CD14-positive monocyte (primary cell): Measurements from ENCODE around the gene MT1X. TPM values are rescaled to one million over a fixed set of nuclear protein-coding genes. Genes with fewer than 3 reads are reported as not detected.

ENCODE experiments used
- DNase-seq, 3 donors: peaks; one replicate each; pipeline ENCODE4 v3.0.0-alpha.2; 2011 to 2022
- H2AFZ ChIP-seq: 2 replicates; pipeline ENCODE4 v1.6.0; 2012; ENCODE audit warnings: mild to moderate bottlenecking, low read depth, low read length, inconsistent platforms; ENCODE audit not compliant: insufficient read depth, poor library complexity, severe bottlenecking
- H3K27ac ChIP-seq, 2 donors: 1 replicate in 1 of 2; 2 replicates in 1 of 2; pipeline ENCODE4 v1.5.1; 2012 to 2013; ENCODE audit warnings: low read length in 2 of 2, control low read depth in 1 of 2, inconsistent platforms in 1 of 2, low read depth in 1 of 2, mild to moderate bottlenecking in 1 of 2
- H3K27me3 ChIP-seq, 2 donors: one replicate each; pipeline versions ENCODE4 v1.6.0 to v1.6.1; 2011 to 2013; ENCODE audit warnings: low read length in 2 of 2; ENCODE audit not compliant: control insufficient read depth in 2 of 2, insufficient read depth in 2 of 2
- H3K36me3 ChIP-seq, 2 donors: replicated peaks in 1 of 2; 1 replicate in 1 of 2; 2 replicates in 1 of 2; pipeline versions ENCODE4 v1.5.1 to v1.6.1; 2012 to 2013; ENCODE audit warnings: low read length in 2 of 2, control low read depth in 1 of 2, inconsistent platforms in 1 of 2, mild to moderate bottlenecking in 1 of 2; ENCODE audit not compliant: insufficient read depth in 2 of 2, control insufficient read depth in 1 of 2
- H3K4me1 ChIP-seq, 2 donors: 1 replicate in 1 of 2; 2 replicates in 1 of 2; pipeline versions ENCODE4 v1.5.1 to v1.6.1; 2012 to 2013; ENCODE audit warnings: low read length in 2 of 2, control low read depth in 1 of 2, inconsistent platforms in 1 of 2, mild to moderate bottlenecking in 1 of 2, moderate library complexity in 1 of 2; ENCODE audit not compliant: insufficient read depth in 2 of 2, control insufficient read depth in 1 of 2
- H3K4me2 ChIP-seq: replicated peaks from 2 replicates; pipeline ENCODE3; 2012; ENCODE audit warnings: low read length, moderate library complexity, mild to moderate bottlenecking; ENCODE audit not compliant: poor library complexity, severe bottlenecking; ENCODE audit errors: extremely low read depth
- H3K4me3 ChIP-seq, 3 experiments: fragments of 200-600 bp in 1 of 3; sonication (generic) in 1 of 3; replicated peaks in 1 of 3; 1 replicate in 2 of 3; 2 replicates in 1 of 3; pipeline ENCODE4 v1.5.1; 2011 to 2013; ENCODE audit warnings: low read length in 3 of 3, mild to moderate bottlenecking in 3 of 3, control low read depth in 2 of 3, low read depth in 2 of 3, inconsistent platforms in 1 of 3, moderate library complexity in 1 of 3
- H3K79me2 ChIP-seq: 2 replicates; pipeline ENCODE4 v1.6.0; 2012; ENCODE audit warnings: mild to moderate bottlenecking, control low read depth, inconsistent platforms, low read length, moderate library complexity; ENCODE audit not compliant: insufficient read depth
- H3K9ac ChIP-seq: 2 replicates; pipeline ENCODE4 v1.6.0; 2017; ENCODE audit warnings: low read length, mild to moderate bottlenecking; ENCODE audit not compliant: insufficient read depth, poor library complexity, severe bottlenecking
- H3K9me3 ChIP-seq, 2 donors: replicated peaks in 1 of 2; 1 replicate in 1 of 2; 2 replicates in 1 of 2; pipeline versions ENCODE4 v1.5.1 to v1.6.1; 2012 to 2013; ENCODE audit warnings: low read length in 2 of 2, control low read depth in 1 of 2; ENCODE audit not compliant: control insufficient read depth in 1 of 2, insufficient read depth in 1 of 2
- H4K20me1 ChIP-seq: 2 replicates; pipeline ENCODE4 v1.6.0; 2012; ENCODE audit warnings: mild to moderate bottlenecking, low read length, control low read depth, moderate library complexity; ENCODE audit not compliant: insufficient read depth
- H3K27ac Mint-ChIP-seq, 7 donors: one replicate each; pipeline ENCODE4 v1.8.0; 2020; ENCODE audit warnings: mild to moderate bottlenecking in 7 of 7, mixed read lengths in 7 of 7, moderate library complexity in 6 of 7, inconsistent platforms in 2 of 7
- H3K27me3 Mint-ChIP-seq, 3 donors: one replicate each; pipeline ENCODE4 v1.8.0; 2021 to 2022; ENCODE audit warnings: low read depth in 3 of 3, mild to moderate bottlenecking in 3 of 3, mixed read lengths in 3 of 3, moderate library complexity in 3 of 3, inconsistent platforms in 1 of 3
- H3K36me3 Mint-ChIP-seq, 2 donors: one replicate each; pipeline ENCODE4 v1.8.0; 2020; ENCODE audit warnings: mixed read lengths in 2 of 2, inconsistent platforms in 1 of 2, mild to moderate bottlenecking in 1 of 2
- H3K4me1 Mint-ChIP-seq: one replicate; pipeline ENCODE4 v1.8.0; 2020; ENCODE audit warnings: mild to moderate bottlenecking, mixed read lengths
- H3K4me3 Mint-ChIP-seq, 2 donors: one replicate each; pipeline ENCODE4 v1.8.0; 2020; ENCODE audit warnings: mild to moderate bottlenecking in 2 of 2, mixed read lengths in 2 of 2, moderate library complexity in 1 of 2
- H3K9me3 Mint-ChIP-seq, 7 donors: one replicate each; pipeline ENCODE4 v1.8.0; 2020 to 2022; ENCODE audit warnings: mixed read lengths in 7 of 7, mild to moderate bottlenecking in 6 of 7, moderate library complexity in 6 of 7, inconsistent platforms in 2 of 7
- CTCF ChIP-seq: fragments of 200-600 bp; IDR thresholded peaks from one replicate; pipeline ENCODE4 v1.8.0; 2022; ENCODE audit warnings: antibody characterized with exemption, mild to moderate bottlenecking
- WGBS: methylation state at CpG from one replicate; pipeline ENCODE4 v1.1.5; 2013; ENCODE audit warnings: missing lambda C conversion rate; ENCODE audit not compliant: insufficient coverage; 5-methylcytosine and 5-hydroxymethylcytosine counted together
- intact Hi-C, 2 donors: fragments of 100-400 bp; cut with micrococcal nuclease; formaldehyde crosslinking; loops; one replicate each; pipeline versions ENCODE4 v1.15.0 to v1.15.1; 2023
- polyA plus RNA-seq, 3 donors: library from polyadenylated mRNA; depleted of rRNA in 1 of 3; unstranded in 2 of 3; stranded (reverse) in 1 of 3; fragments of 300-500 nt in 2 of 3; fragments of >200 nt in 1 of 3; fragmentation: Illumina TruSeq in 2 of 3; gene quantifications; 1 replicate in 2 of 3; 2 replicates in 1 of 3; pipeline ENCODE4 v1.2.3, GENCODE V29; 2012 to 2021

MT1X gene
- polyA plus RNA-seq, 3 donors: 34.5 to 87.9 (median 55.4) TPM

GRCh38 chr16:56732832-56733231, 50.6 kb downstream of the MT1X start:
- H3K27ac Mint-ChIP-seq: no peak overlapping the region

More at GRCh38 chr16:56732832-56733231, 50.6 kb downstream of the MT1X start:
- peak in 1 of 3 donors; percentile 56 for DNase-seq
- no peak overlapping the region for H3K27ac ChIP-seq
- H3K4me3 ChIP-seq: no peak overlapping the region
- H3K9me3 ChIP-seq: no peaks in the 10 kb centered on the region
- no peak overlapping the region for H3K4me3 Mint-ChIP-seq
- TF ChIP-seq CTCF: no peak
- H4K20me1 ChIP-seq: peaks cover 35% of the 10 kb centered on the region
- peaks cover 32 to 52% of the 10 kb centered on the region in 2 donors for H3K4me1 ChIP-seq
- no peak overlapping the region for H2AFZ ChIP-seq
- H3K79me2 ChIP-seq: peaks cover 76% of the 10 kb centered on the region
- H3K9ac ChIP-seq: no peak overlapping the region
- intact Hi-C loops: no loop called here
- H3K27me3 Mint-ChIP-seq: no peaks in the 10 kb centered on the region
- no peak overlapping the region for H3K4me2 ChIP-seq
- H3K9me3 Mint-ChIP-seq: no peaks in the 10 kb centered on the region
- WGBS: 100% methylated on average over 1 of the region's 1 CpG
- peaks cover 22% of the 10 kb centered on the region for H3K4me1 Mint-ChIP-seq
- H3K36me3 ChIP-seq: no peaks in the 10 kb centered on the region
- H3K27me3 ChIP-seq: no peaks in the 10 kb centered on the region
- peaks cover 8 to 9% of the 10 kb centered on the region in 2 donors for H3K36me3 Mint-ChIP-seq

Other genes with a start within 250 kb of the MT1X start
- gene NUDT21, start 231.1 kb upstream of the MT1X start, polyA plus RNA-seq: 10 to 100 TPM; 33.0 to 65.0 (median 55.9) TPM
- 10 to 100 TPM in 2 of 3 donors, 1 to 10 TPM in 1; 8.2 to 37.9 (median 23.4) TPM for gene OGFOD1, start 230.9 kb upstream of the MT1X start, polyA plus RNA-seq
- gene BBS2, start 162.4 kb upstream of the MT1X start, polyA plus RNA-seq: 10 to 100 TPM; 16.6 to 35.5 (median 18.8) TPM
- gene MT4, start 117.4 kb upstream of the MT1X start, polyA plus RNA-seq: not detected
- gene MT3, start 92.9 kb upstream of the MT1X start, polyA plus RNA-seq: not detected
- gene MT2A, start 73.9 kb upstream of the MT1X start, polyA plus RNA-seq: 100 to 1,000 TPM in 2 of 3 donors, 10 to 100 TPM in 1; 26.8 to 228 (median 126) TPM
- 1 to 10 TPM; 1.3 to 4.3 (median 4.0) TPM for gene MT1E, start 56.7 kb upstream of the MT1X start, polyA plus RNA-seq
- not detected for gene MT1M, start 49.8 kb upstream of the MT1X start, polyA plus RNA-seq
- gene MT1A, start 43.8 kb upstream of the MT1X start, polyA plus RNA-seq: not detected
- not detected for gene MT1B, start 30.6 kb upstream of the MT1X start, polyA plus RNA-seq
- gene MT1F, start 24.5 kb upstream of the MT1X start, polyA plus RNA-seq: 10 to 100 TPM; 10.2 to 21.9 (median 13.6) TPM
- gene MT1G, start 14.4 kb upstream of the MT1X start, polyA plus RNA-seq: 1 to 10 TPM in 2 of 3 donors, not detected in 1; 1.1 to 1.4 TPM
- gene MT1H, start 12.7 kb upstream of the MT1X start, polyA plus RNA-seq: under 1 TPM in 1 of 3 donors, not detected in 2; 0.76 TPM
- 10 to 100 TPM; 46.6 to 77.7 (median 59.4) TPM for gene NUP93, start 47.7 kb downstream of the MT1X start, polyA plus RNA-seq
- under 1 TPM in 1 of 3 donors, not detected in 2; 0.03 TPM for gene SLC12A3, start 182.7 kb downstream of the MT1X start, polyA plus RNA-seq
- 100 to 1,000 TPM; 179 to 454 (median 186) TPM for gene HERPUD1, start 249.7 kb downstream of the MT1X start, polyA plus RNA-seq